HUDEP-2 (cell line): ENCODE measurements around the gene ZSCAN21.

ENCODE experiments used
- DNase-seq, 76 experiments: peaks; one replicate each; lab custom pipeline; 2025; ENCODE audit not compliant: unreplicated experiment in 76 of 76; lab: John Stamatoyannopoulos, UW

The ZSCAN21 gene

GRCh38 chr7:100024020-100024619 lies 25.5 kb upstream of the ZSCAN21 start:
- no peak for DNase-seq

DNA sequence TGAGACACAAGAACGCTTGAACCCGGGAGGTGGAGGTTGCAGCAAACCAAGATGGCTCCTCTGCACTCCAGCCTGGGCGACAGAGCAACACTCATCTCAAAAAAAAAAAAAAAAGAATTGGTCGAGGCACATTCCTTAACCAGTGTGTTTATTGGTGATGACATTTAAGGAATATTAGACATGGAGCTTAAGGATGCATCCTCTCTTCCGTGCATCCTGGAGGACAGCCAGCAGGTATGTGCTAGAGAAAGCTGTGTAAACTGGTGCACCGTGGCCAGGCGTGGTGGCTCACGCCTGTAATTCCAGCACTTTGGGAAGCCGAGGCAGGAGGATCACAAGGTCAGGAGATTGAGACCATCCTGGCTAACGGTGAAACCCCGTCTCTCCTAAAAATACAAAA lies 22.4 kb upstream of the ZSCAN21 start:
- DNase-seq: no peak

GRCh38 chr7:100029596-100029995 lies 20.0 kb upstream of the ZSCAN21 start:
- DNase-seq: no peak

- DNase-seq: no peak
These were observed 16.0 kb upstream of the ZSCAN21 start for GRCh38 chr7:100033526-100033925.

DNA sequence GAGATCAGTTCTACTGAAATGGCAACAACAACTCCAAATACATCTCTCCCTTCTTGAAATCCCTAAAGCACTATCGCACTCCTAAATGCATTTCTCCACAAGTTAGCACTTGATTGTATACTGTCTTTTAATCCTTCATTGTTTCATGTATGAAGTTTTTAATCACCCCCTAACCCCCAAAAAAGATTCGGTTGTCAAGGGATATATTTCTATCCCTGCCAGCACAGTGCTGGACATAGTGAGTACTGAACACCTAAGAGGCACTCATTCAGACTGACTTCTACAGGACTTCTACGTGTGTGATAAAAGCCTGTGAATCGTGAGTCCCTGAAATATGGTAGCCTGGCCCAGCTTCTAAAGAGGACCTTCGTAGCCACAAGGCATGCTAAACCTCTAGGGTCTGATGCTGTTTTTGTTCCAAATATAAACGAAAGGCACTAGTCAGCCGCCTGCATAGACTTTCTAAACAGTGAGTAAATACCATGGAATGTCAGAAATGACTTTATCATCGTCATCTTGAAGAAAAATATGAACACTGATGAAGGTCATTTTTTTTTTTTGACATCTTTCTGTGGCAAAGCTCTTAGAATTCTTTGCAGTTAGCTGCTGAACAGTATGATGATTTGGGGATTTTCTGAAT lies 14.6 kb upstream of the ZSCAN21 start:
- no peak for DNase-seq

GRCh38 chr7:100035876-100036275 lies 13.7 kb upstream of the ZSCAN21 start:
- no peak for DNase-seq

DNA sequence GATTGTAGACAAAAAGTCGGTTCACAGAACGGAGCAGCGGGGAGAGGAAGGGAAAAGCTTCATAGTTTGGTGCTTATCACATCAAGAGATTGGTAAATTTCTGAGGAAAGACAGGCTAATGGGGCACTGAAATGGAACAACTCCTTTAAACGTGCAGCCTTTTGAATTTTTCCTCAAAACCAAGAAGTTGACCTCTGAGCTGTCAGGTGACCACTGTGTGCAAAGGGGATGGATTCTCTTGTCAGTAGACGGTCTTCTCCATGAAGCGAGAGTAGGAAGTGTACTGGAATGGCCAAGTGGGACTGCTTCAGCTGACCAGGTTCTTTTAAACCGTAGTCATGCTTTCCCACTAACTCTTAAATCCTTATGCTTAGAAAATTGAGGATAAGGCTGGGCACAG lies 11.2 kb upstream of the ZSCAN21 start:
- DNase-seq: no peak

GRCh38 chr7:100040575-100040974 lies 9.0 kb upstream of the ZSCAN21 start:
- no peak for DNase-seq

GRCh38 chr7:100044718-100045117 lies 4.9 kb upstream of the ZSCAN21 start:
- DNase-seq: peak in 2 of 76 experiments; percentile 5 to 8

- no peak for DNase-seq
These were observed 894 bp upstream of the ZSCAN21 start for GRCh38 chr7:100048680-100049079.

- DNase-seq: no peak
These were observed 2.0 kb downstream of the ZSCAN21 start for GRCh38 chr7:100051611-100052010.

DNA sequence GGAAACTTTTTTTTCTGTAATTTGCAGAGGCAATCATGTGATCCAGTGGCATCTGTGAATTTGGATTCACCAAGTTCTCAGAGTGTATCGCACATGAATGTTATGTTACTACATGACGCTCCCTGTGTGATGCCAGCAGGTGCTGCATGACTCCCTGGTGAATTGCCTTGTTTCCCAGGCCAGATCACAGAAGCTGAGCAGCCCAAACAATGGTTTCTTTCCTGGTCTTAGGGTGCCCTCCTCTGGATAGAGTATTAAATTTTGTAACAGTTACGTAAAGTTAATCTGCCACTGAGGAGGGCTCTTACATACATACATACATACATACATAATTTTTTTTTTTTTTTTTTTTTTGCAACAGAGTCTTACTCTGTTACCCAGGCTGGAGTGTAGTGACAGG lies 3.6 kb downstream of the ZSCAN21 start:
- peak in 28 of 76 experiments; percentile 2 to 52 (median 31) for DNase-seq

- DNase-seq: no peak
These were observed 7.4 kb downstream of the ZSCAN21 start for GRCh38 chr7:100057006-100057405.

- peak in 2 of 76 experiments; percentile 5 to 33 for DNase-seq
These were observed 9.7 kb downstream of the ZSCAN21 start for GRCh38 chr7:100059251-100059739.

DNA sequence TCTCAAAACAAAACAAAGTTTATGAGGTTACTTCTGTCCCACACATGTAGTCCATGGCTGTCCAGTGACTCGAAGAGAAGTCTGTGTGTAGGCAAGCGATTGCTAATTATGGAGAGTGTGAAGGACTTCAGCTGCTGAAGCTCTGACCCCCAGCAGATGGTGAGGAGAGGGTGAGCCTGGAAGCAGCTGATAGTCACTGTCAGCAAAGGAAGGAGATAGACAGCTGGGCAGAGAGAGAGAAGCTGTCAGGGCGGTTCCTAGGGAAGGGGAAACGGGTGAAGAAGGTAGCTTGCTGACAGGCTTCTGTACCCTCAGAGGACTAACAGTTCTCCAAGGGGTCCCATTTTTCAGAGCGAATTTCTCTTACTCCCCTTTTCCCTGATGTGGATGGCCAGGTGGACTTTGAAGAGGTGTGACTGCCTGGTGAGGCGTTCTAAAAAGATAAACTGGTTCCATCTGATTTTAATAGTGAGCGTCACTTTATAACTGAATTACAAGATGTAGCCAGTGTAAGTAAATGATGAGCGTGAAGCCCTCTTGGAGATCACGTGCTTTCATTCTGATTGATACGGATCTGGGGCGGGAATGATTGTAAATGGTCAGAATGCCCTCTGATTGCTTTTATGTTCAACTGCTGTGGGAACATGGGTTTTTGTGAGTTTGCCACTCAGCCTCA lies 12.1 kb downstream of the ZSCAN21 start:
- peak in 27 of 76 experiments; percentile 5 to 51 (median 25) for DNase-seq

DNA sequence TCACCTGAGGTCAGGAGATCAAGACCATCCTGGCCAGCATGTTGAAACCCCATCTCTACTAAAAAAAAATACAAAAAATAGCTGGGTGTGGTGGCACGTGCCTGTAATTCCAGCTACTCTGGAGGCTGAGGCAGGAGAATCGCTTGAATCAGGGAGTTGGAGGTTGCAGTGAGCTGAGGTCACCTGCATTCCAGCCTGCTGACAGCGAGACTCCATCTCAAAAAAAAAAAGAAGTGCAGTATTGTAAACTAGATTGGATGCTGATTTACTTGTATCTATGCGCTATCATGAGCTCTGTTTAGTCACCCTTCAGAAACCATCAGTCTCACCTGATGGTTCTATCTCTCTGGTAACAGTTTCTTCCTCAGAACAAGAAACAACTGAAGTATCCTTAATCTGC lies 13.8 kb downstream of the ZSCAN21 start:
- no peak for DNase-seq

GRCh38 chr7:100064162-100064561 lies 14.6 kb downstream of the ZSCAN21 start:
- DNase-seq: no peak

- DNase-seq: no peak
These were observed 16.0 kb downstream of the ZSCAN21 start for GRCh38 chr7:100065452-100066186.

GRCh38 chr7:100066953-100067352 lies 17.4 kb downstream of the ZSCAN21 start:
- no peak for DNase-seq

DNA sequence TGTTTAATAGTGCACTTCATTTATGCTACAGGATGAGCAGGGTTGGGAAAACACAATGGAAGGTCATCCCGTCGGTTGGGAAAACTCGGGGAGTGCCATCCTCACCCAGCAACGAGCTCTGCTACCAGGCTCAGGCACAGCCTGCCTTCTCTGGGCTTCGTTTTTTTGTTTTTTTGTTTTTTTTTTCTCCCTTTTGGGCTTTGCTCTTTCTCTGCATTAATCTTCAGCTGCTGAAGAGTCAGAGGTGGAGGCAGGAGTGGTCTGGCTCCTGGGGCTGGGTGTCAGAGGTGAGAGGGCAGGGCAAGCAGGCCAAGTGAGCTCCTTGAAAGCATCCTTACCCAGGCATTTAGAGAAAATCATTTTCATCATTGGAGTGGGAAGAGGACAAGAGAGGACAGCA lies 20.4 kb downstream of the ZSCAN21 start:
- DNase-seq: no peak

GRCh38 chr7:100071018-100071723 lies 21.6 kb downstream of the ZSCAN21 start:
- no peak for DNase-seq
